SK-N-SH (cell line): ENCODE results near the gene TNFRSF1B.

ENCODE experiments used
- CHD2 ChIP-seq: fragments of 150-350 bp; IDR thresholded peaks from 2 replicates; pipeline ENCODE4 v1.6.1; 2018; ENCODE audit warnings: low read length; ENCODE audit not compliant: partially characterized antibody
- CTCF ChIP-seq: fragments of 200-600 bp; sonication (generic); IDR thresholded peaks from 2 replicates; pipeline ENCODE4 v1.6.1; 2017; ENCODE audit warnings: antibody characterized with exemption, mild to moderate bottlenecking, moderate library complexity
- EP300 ChIP-seq, 2 experiments: IDR thresholded peaks; 2 replicates each; pipeline versions ENCODE4 v1.4.0 to v1.6.1; 2012; ENCODE audit warnings: borderline replicate concordance in 1 of 2, low read depth in 1 of 2, low read length in 1 of 2
- EZH2phosphoT487 ChIP-seq: fragments of 200-600 bp; sonication (generic); IDR thresholded peaks from 2 replicates; pipeline ENCODE4 v1.6.1; 2017; ENCODE audit warnings: low read depth, mixed run types, mild to moderate bottlenecking, antibody characterized with exemption, moderate library complexity, borderline replicate concordance
- GATA2 ChIP-seq: sonication (generic); formaldehyde crosslinking; IDR thresholded peaks from 2 replicates; pipeline ENCODE4 v1.5.0; 2020; ENCODE audit warnings: mild to moderate bottlenecking, missing genetic modification reagents
- MAX ChIP-seq: IDR thresholded peaks from 2 replicates; pipeline ENCODE4 v1.4.0; 2012; ENCODE audit warnings: low read depth
- MEF2A ChIP-seq: IDR thresholded peaks from 2 replicates; pipeline ENCODE4 v1.4.0; 2012; ENCODE audit warnings: low read depth, borderline replicate concordance
- POLR2AphosphoS5 ChIP-seq: IDR thresholded peaks from 2 replicates; pipeline ENCODE4 v1.6.1; 2012; ENCODE audit warnings: low read depth, low read length
- RCOR1 ChIP-seq: fragments of 150-350 bp; IDR thresholded peaks from 2 replicates; pipeline ENCODE4 v1.6.1; 2017; ENCODE audit warnings: antibody characterized with exemption, low read length
- REST ChIP-seq: IDR thresholded peaks from 2 replicates; pipeline ENCODE4 v1.6.1; 2012; ENCODE audit warnings: mild to moderate bottlenecking, low read depth, low read length, moderate library complexity
- RFX5 ChIP-seq: IDR thresholded peaks from 2 replicates; pipeline ENCODE4 v1.6.1; 2012; ENCODE audit warnings: mild to moderate bottlenecking, improper control_type of control experiment, low read length
- SMC3 ChIP-seq: IDR thresholded peaks from 2 replicates; pipeline ENCODE4 v1.6.1; 2012; ENCODE audit warnings: low read depth, low read length, improper control_type of control experiment
- TAF1 ChIP-seq: IDR thresholded peaks from 2 replicates; pipeline ENCODE4 v1.6.1; 2012; ENCODE audit warnings: low read depth, mild to moderate bottlenecking, low read length, moderate library complexity, borderline replicate concordance
- USF2 ChIP-seq: fragments of 150-350 bp; IDR thresholded peaks from 2 replicates; pipeline ENCODE4 v1.6.1; 2017; ENCODE audit warnings: antibody characterized with exemption, low read length, low read depth, borderline replicate concordance

GRCh38 chr1:12201352-12202189, 34.8 kb downstream of the TNFRSF1B start:
- TF ChIP-seq CTCF (no peak), CHD2 (no peak), TAF1 (no peak), EP300 (IDR thresholded peaks at IDR 0.05; ENCODE audit: borderline replicate concordance in 1 of 2, low read depth in 1 of 2, low read length in 1 of 2) (no peak), GATA2 (no peak), RFX5 (no peak), REST (no peak), MAX (no peak), USF2 (no peak), POLR2AphosphoS5 (no peak), RCOR1 (no peak), EZH2phosphoT487 (no peak), SMC3 (no peak), MEF2A (no peak)
